OCI-LY7 (cell line): ENCODE measurements around the gene DARS1. TPM values are rescaled to one million over a fixed set of nuclear protein-coding genes. Genes with fewer than 3 reads are reported as not detected.
A peak's percentile ranks its signal among the peaks of the same experiment; 100 is the strongest.
"Not testable (repeated sequence)": the region's sequence is repeated elsewhere in the genome, so short reads cannot be mapped to it uniquely, and the experiment has no call there.

ENCODE experiments used
- BruUV-seq: library from RNA; stranded (reverse); fragments of 400-500 nt; replicated peaks from 2 replicates; lab custom pipeline; 2021; lab: Mats Ljungman, UMichigan
- CTCF ChIA-PET: fragments of 300-600 bp; sonication (Branson Sonifier 250); formaldehyde crosslinking; loops from one replicate; lab custom pipeline; 2022; ENCODE audit warnings: antibody characterized with exemption; ENCODE audit not compliant: unreplicated experiment; lab: Charles Lee
- POLR2A ChIA-PET: fragments of 300-600 bp; sonication (Branson Sonifier 250); formaldehyde crosslinking; loops from one replicate; lab custom pipeline; 2022; ENCODE audit warnings: antibody characterized with exemption; lab: Charles Lee
- DNase-seq: peaks from one replicate; pipeline ENCODE4 v3.0.0-alpha.2; 2015; ENCODE audit warnings: low spot score
- H2AFZ ChIP-seq: fragments of 200-600 bp; sonication (generic), shearing (Covaris generic); 2 replicates; pipeline ENCODE4 v1.6.1; 2014; ENCODE audit warnings: mild to moderate bottlenecking, antibody characterized with exemption, low read length, moderate library complexity
- H3K27ac ChIP-seq: fragments of 200-600 bp; sonication (generic); 2 replicates; pipeline ENCODE4 v1.5.1; 2014; ENCODE audit warnings: mixed run types, low read depth, mild to moderate bottlenecking, moderate library complexity, low read length, inconsistent platforms; ENCODE audit not compliant: poor library complexity, severe bottlenecking
- H3K36me3 ChIP-seq: fragments of 200-600 bp; sonication (generic); 2 replicates; pipeline ENCODE4 v1.6.1; 2014; ENCODE audit warnings: mild to moderate bottlenecking, antibody characterized with exemption, low read length, moderate library complexity, mixed read lengths; ENCODE audit not compliant: insufficient read depth
- H3K4me1 ChIP-seq: fragments of 200-600 bp; sonication (generic); 2 replicates; pipeline ENCODE4 v1.5.1; 2014; ENCODE audit warnings: mild to moderate bottlenecking, low read length; ENCODE audit not compliant: insufficient read depth, poor library complexity, severe bottlenecking
- H3K4me2 ChIP-seq: fragments of 200-600 bp; sonication (generic); 2 replicates; pipeline ENCODE4 v1.6.1; 2014; ENCODE audit warnings: mild to moderate bottlenecking, low read length
- H3K4me3 ChIP-seq: fragments of 200-600 bp; sonication (generic); 2 replicates; pipeline ENCODE4 v1.5.1; 2014; ENCODE audit warnings: mild to moderate bottlenecking, low read depth, low read length; ENCODE audit not compliant: poor library complexity, severe bottlenecking
- H3K79me2 ChIP-seq: fragments of 200-600 bp; sonication (generic); 2 replicates; pipeline ENCODE4 v1.6.1; 2016; ENCODE audit warnings: low read depth, mild to moderate bottlenecking, low read length, moderate library complexity, mixed read lengths; ENCODE audit not compliant: insufficient read depth
- H3K9me2 ChIP-seq: fragments of 200-600 bp; sonication (generic); 2 replicates; pipeline ENCODE4 v1.6.1; 2016; ENCODE audit warnings: mild to moderate bottlenecking, low read length, mixed read lengths; ENCODE audit not compliant: insufficient read depth
- H3K9me3 ChIP-seq: fragments of 200-600 bp; sonication (generic); 2 replicates; pipeline ENCODE4 v1.6.1; 2014; ENCODE audit warnings: mild to moderate bottlenecking, mixed run types, low read length, mixed read lengths
- H4K20me1 ChIP-seq: fragments of 200-600 bp; sonication (generic); 2 replicates; pipeline ENCODE4 v1.6.1; 2014; ENCODE audit warnings: mild to moderate bottlenecking, antibody characterized with exemption, low read length, moderate library complexity, mixed read lengths; ENCODE audit not compliant: insufficient read depth
- CTCF ChIP-seq: fragments of 200-600 bp; sonication (generic); conservative IDR thresholded peaks from 2 replicates; pipeline ENCODE4 v1.5.1; 2014; ENCODE audit warnings: mild to moderate bottlenecking, antibody characterized with exemption, low read length, moderate library complexity, mixed read lengths
- EZH2phosphoT487 ChIP-seq: fragments of 200-600 bp; sonication (generic); IDR thresholded peaks from 2 replicates; pipeline ENCODE4 v1.6.1; 2018; ENCODE audit warnings: low read depth, borderline replicate concordance, mild to moderate bottlenecking, mixed run types, antibody characterized with exemption, low read length, moderate library complexity, mixed read lengths
- intact Hi-C: fragments of 100-400 bp; cut with micrococcal nuclease; formaldehyde crosslinking; loops from one replicate; pipeline ENCODE4 v1.10.0; 2022; ENCODE audit not compliant: unreplicated experiment
- total RNA-seq, 2 experiments: library from RNA; depleted of rRNA in 1 of 2; stranded (reverse); fragments of >200 nt in 1 of 2; shearing (Covaris generic) in 1 of 2; gene quantifications; 2 replicates each; pipeline ENCODE4 v1.2.3, GENCODE V29; 2014 to 2022

Gene DARS1
- total RNA-seq, 2 experiments from 2014 or later = 90.5 to 140 TPM

- DNase-seq = no peak
- POLR2A ChIA-PET = interaction anchor here (0.6 kb wide), 1 partner anchor 50 kb away, joined by 4 read pairs; no protein-coding TSS in a partner anchor
- Histone ChIP-seq H4K20me1 (no peaks in the 10 kb centered on the region), H3K9me3 (no peaks in the 10 kb centered on the region), H3K4me1 (no peaks in the 10 kb centered on the region), H3K79me2 (no peaks in the 10 kb centered on the region), H3K27ac (no peak overlapping the region), H3K4me2 (no peak overlapping the region), H3K4me3 (no peak overlapping the region), H3K9me2 (no peaks in the 10 kb centered on the region), H2AFZ (no peak overlapping the region), H3K36me3 (no peaks in the 10 kb centered on the region)
- BruUV-seq = no TSS peak
- intact Hi-C loops = no loop called here
- TF ChIP-seq CTCF (no peak), EZH2phosphoT487 (no peak)
- CTCF ChIA-PET = no interaction called here
Measured at GRCh38 chr2:135885709-135886108, 99.7 kb downstream of the DARS1 start.

GRCh38 chr2:135882415-135882814 is 103.0 kb downstream of the DARS1 start:
- no peak for DNase-seq
- H3K27ac ChIP-seq = no peak overlapping the region
- no TSS peak for BruUV-seq
- H4K20me1 ChIP-seq = no peaks in the 10 kb centered on the region
- H3K9me2 ChIP-seq = no peaks in the 10 kb centered on the region
- no peaks in the 10 kb centered on the region for H3K36me3 ChIP-seq
- H3K9me3 ChIP-seq = no peaks in the 10 kb centered on the region
- H3K4me3 ChIP-seq = no peak overlapping the region
- TF ChIP-seq EZH2phosphoT487 = no peak
- TF ChIP-seq CTCF = no peak
- ChIA-PET POLR2A (interaction anchor here (0.6 to 1.5 kb wide), 4 partner anchors 11 to 500 kb away, joined by 3 to 5 read pairs (median 4); no protein-coding TSS in a partner anchor), CTCF (no interaction called here)
- intact Hi-C loops = no loop called here
- no peaks in the 10 kb centered on the region for H3K79me2 ChIP-seq
- H2AFZ ChIP-seq = no peak overlapping the region
- no peak overlapping the region for H3K4me2 ChIP-seq
- H3K4me1 ChIP-seq = no peaks in the 10 kb centered on the region

- POLR2A ChIA-PET = interaction anchor here (0.6 to 1.8 kb wide), 13 partner anchors 11 to 854 kb away, joined by 3 to 8 read pairs (median 4); no protein-coding TSS in a partner anchor
- intact Hi-C loops = loop anchor here (1.0 kb wide), 1 partner anchor 508 kb away; no protein-coding TSS in a partner anchor
- peak overlapping the region; percentile 84 for H3K4me3 ChIP-seq
- H3K9me3 ChIP-seq, CTCF ChIA-PET, H3K9me2 ChIP-seq, DNase-seq: not testable (repeated sequence)
- peaks cover 40% of the 10 kb centered on the region for H3K36me3 ChIP-seq
- TSS peak; percentile 87 for BruUV-seq
- H3K27ac ChIP-seq = peak overlapping the region; percentile 38
- peak overlapping the region; percentile 57 for H3K4me2 ChIP-seq
- H3K79me2 ChIP-seq = peaks cover 42% of the 10 kb centered on the region
- H4K20me1 ChIP-seq = peaks cover 28% of the 10 kb centered on the region
- H3K4me1 ChIP-seq = peaks cover 26% of the 10 kb centered on the region
- H2AFZ ChIP-seq = peak overlapping the region; percentile 86
Measured at GRCh38 chr2:135876770-135877169, 108.7 kb downstream of the DARS1 start.
